Choroid plexus epithelial cell (primary cell): ENCODE measurements around the gene RIPOR2.

Experiments
- DNase-seq: peaks from one replicate; pipeline ENCODE4 v3.0.0-alpha.2; 2010; ENCODE audit warnings: low read depth
- H3K4me3 ChIP-seq: 2 replicates; pipeline ENCODE4 v1.5.1; 2011; ENCODE audit warnings: low read depth, mild to moderate bottlenecking, control low read depth, low read length, moderate library complexity
- TF ChIP-seq, protein P1 (sequence below): conservative IDR thresholded peaks from 2 replicates; pipeline ENCODE4 v1.5.1; 2011; ENCODE audit warnings: low read depth, mild to moderate bottlenecking, control low read depth, inconsistent platforms, low read length, moderate library complexity

The RIPOR2 gene

GRCh38 chr6:24910331-24910960, 25.3 kb downstream of the RIPOR2 start:
- TF ChIP-seq, protein P1, sequence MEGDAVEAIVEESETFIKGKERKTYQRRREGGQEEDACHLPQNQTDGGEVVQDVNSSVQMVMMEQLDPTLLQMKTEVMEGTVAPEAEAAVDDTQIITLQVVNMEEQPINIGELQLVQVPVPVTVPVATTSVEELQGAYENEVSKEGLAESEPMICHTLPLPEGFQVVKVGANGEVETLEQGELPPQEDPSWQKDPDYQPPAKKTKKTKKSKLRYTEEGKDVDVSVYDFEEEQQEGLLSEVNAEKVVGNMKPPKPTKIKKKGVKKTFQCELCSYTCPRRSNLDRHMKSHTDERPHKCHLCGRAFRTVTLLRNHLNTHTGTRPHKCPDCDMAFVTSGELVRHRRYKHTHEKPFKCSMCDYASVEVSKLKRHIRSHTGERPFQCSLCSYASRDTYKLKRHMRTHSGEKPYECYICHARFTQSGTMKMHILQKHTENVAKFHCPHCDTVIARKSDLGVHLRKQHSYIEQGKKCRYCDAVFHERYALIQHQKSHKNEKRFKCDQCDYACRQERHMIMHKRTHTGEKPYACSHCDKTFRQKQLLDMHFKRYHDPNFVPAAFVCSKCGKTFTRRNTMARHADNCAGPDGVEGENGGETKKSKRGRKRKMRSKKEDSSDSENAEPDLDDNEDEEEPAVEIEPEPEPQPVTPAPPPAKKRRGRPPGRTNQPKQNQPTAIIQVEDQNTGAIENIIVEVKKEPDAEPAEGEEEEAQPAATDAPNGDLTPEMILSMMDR: peak; percentile 30
- peak overlapping the region; percentile 65 for H3K4me3 ChIP-seq
- DNase-seq: peak; percentile 24

DNA sequence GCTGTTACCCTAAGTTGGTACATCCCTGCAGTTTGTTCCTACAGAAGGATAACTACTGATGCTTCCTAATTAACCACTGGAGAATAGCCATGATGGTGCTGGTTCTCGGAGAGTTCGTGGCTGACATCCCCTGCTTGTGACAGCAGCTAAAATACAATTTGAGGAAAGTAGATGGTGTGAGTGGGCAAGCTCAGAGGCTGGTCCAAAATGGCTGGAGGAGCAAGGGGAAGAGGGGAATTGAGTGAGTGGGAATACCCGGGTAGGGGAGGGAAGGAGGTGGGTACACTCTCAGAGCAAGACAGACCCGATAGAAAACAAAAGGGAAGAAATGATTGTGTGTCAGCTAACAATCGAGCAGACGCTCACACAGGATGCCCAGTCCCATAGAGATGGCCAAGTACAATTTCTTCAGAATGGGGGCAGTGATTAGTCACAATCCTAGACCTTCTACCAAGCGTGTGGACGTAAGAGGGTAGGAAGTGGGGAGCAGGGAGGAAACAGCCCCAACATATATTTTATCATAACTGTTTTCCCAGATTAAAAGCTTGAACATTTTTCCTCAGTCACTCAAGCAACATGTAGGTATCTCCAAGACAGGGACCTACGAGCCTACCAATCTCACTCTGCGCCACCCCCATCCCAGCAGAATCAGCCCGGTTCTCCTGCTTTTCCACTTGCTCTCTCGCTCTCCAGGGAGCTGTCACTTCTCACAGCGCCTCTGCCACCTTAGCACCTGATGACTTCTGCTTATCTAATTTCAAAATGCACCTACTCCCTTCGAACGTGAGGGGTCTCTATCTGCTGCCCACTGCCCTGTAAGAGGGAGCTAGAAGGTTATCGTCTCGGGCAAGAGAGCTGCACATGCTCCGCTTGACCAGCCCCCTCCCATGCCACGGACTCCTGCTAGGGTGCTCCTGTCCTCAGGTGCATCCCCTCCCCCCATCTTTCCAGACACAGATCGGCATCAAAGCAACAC, 26.2 kb downstream of the RIPOR2 start:
- TF ChIP-seq, protein P1: no peak
- peak overlapping the region; percentile 65 for H3K4me3 ChIP-seq
- no peak for DNase-seq

DNA sequence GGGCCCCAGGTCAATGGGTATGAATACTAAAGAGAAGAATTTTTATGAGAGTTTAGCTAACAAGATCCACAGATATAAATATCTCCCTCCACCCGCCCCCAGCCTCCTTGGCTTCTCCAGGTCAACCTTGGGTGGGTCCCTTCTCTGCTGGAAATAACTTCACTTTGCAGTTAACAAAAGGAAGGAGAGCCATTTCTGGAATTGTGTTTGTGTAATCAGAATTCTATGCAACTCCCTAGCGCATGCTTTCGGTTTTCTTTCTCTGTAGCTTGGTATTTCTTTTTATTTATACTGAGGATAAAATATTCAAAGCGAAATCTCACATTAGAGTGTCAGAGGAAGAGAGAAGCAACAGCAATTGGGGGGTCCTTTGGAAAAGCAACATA, 27.1 kb downstream of the RIPOR2 start:
- H3K4me3 ChIP-seq: no peak overlapping the region
- DNase-seq: peak; percentile 34
- TF ChIP-seq, protein P1: no peak

DNA sequence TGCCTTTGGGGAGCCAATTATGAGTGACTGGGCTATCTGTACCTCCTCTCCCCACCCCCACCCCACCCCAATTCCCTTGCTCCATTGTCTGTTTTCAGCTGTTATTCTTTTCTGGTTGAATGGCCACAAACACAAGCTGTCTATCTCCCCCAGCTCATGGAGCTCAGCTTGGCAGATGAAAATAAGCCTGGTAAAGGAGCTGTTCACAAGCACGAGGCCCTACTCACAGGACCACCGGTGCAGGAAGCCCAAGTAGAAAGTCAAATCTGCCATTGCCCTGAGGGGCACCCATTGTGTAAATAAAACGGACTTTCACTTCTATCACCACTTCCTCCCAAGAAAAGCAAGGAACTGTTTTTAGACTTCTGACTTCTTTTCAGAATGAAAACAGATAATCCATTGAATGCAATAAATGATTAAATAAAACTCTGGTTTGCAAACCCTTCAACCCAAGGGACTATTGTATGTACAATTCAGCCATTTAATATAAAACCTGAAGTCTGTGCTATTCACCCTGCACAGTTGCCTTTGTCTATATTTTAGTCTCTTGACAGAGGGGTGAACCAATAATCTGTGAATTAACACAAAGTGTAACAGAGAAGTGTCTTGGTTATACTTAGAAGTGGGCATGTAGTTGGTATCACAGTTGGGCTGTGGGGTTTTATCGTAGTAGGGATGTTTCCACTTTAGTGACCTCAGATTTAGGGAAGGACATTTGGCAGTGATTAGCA, 27.7 kb downstream of the RIPOR2 start:
- no peak overlapping the region for H3K4me3 ChIP-seq
- DNase-seq: no peak

GRCh38 chr6:24906314-24906713, 29.4 kb downstream of the RIPOR2 start:
- no peak overlapping the region for H3K4me3 ChIP-seq
- DNase-seq: no peak
- TF ChIP-seq, protein P1: no peak

More for the DNA sequence above, 27.7 kb downstream of the RIPOR2 start:
- TF ChIP-seq, protein P1: no peak

GRCh38 chr6:24905483-24905882, 30.3 kb downstream of the RIPOR2 start:
- TF ChIP-seq, protein P1: no peak
- no peak overlapping the region for H3K4me3 ChIP-seq
- DNase-seq: no peak
